ENCODE measurements around the gene S100A4.
"Not testable (repeated sequence)": the region's sequence is repeated elsewhere in the genome, so short reads cannot be mapped to it uniquely, and the experiment has no call there.

The S100A4 gene

DNA sequence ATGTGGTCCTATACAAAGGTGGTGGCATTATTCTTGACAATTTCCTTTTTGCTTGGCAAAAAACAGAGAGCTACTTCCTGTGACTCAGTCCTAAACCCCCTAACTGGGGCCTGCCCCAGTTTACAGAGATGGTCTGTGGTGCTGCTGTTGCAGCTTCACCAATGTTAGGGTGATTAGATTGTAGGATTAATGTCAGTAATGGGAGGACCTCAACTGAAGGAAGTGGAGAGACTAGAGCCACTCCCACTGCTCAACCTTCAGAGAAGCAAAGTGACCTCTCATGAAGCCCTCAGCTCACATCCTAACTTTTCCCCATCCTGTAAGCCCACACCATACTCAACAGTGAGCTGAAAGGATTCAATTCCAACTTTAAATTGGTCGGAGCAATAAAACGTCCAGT is 13.4 kb downstream of the S100A4 start:
- DNase-seq = no peak

DNA sequence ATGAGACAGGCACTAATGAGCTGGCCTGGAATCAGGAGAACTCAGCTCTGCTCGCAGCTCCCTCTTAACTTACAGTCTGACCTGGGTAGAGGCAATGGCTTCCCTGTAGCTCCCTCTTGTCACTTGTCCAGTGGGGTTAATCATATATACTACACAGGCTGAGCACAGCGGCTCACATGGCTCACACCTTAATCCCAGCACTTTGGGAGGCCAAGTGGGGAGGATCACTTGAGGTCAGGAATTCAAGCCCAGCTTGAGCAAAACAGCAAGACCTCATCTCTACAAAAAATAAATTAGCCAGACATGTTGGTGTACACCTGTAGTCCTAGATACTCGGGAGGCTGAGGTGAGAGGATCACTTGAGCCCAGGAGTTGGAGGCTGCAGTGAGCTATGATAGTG is 14.0 kb downstream of the S100A4 start:
- no peak for DNase-seq

DNA sequence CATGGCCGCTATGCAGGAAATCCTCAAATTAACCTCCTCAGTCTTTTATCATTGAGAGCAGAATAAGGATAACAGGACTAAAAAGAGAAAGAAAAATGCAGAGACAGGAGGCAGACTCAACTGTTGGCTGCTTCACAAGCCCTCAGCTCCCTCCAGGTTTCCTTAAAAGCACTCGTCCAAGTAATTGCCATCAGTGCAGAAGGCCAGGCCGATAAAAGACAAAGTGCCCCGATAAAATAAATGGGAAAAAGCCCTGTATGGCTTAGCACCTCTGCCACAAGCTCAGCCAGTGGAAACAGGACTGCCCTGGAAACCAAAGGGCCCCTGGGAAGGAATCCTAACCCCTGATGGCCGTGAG is 17.9 kb downstream of the S100A4 start:
- peak in 1 of 2 experiments; percentile 31 for DNase-seq

DNA sequence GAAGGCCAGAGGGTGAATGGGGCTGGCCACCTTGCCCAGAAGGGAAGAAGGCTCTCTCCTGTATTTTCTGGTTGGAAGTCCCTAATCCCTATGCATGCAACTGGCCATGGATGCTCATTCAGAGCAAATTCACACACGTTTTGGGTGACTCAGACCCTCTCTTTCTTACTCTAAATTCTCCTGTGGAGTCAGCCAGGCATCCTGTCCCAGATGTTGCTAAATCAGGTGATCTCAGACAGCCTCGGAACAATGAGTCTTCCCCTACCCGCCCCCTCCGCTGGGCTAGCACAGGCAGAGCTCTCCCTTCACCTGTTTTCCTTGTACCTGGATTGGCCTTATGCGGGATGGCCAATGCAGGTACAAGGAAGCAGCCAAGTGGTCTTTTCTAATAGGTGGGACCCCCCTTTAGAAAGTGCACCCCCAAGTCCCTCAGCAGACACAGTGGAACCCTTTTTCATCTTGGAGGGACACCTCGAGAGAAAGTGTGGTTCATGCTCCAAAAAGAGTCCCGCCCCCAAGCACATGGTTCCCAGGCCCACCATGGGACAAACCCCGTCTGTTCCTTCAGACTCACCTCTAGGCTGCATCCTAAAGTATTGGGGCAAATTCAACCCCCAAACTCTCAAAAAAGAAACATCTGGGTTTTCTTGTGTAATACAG is 18.5 kb downstream of the S100A4 start:
- no peak for DNase-seq

DNA sequence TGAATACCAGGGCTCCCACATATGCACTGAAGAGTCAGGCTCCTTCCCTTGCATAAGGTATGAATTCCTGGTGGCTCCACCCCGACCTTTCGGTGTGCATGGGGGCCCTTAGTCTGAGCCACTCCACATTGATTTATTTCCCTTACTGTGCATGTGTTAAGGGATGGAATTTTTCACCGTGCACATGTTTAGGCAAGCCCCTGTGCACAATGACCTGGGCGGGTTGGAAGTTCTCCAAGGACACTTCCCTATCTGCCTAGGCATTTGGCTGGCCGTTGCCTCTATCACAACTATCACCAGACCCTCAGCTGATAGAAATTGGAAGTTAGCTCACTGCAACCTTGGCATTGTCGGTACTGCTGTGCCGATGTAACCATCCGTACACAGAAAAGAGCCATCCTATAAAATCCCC is 19.5 kb downstream of the S100A4 start:
- DNase-seq = peak; percentile 54 to 89

DNA sequence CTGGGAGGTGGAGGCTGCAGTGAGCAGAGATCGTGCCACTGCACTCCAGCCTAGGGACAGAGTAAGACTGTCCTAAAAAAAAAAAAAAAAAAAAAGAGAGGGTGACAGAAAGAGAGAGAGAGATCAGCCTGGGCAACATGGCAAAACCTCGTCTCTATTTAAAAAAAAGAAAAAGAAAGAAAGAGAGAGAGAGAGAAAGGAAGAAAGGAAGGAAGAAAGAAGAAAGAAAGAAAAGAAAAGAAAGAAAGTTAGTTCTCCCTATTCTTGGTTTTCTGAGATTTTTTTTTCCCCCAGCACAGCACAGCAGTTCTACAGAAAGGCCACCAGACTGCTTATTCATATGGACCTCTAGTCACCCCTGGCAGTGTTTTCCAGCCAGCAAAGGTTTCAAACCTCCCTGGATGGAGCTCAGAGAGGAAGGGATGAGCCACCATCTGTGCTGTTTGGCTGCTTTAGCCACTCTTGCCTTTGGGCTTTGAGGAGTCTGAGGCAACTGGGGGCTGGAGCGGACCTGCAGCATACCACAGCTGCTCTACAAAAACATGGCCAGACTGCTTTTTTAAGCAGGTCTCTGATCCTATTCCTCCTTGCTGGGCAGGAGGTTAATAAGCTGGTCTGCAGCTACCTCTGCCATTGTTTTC is 20.4 kb downstream of the S100A4 start:
- DNase-seq = peak; percentile 92 to 97

DNA sequence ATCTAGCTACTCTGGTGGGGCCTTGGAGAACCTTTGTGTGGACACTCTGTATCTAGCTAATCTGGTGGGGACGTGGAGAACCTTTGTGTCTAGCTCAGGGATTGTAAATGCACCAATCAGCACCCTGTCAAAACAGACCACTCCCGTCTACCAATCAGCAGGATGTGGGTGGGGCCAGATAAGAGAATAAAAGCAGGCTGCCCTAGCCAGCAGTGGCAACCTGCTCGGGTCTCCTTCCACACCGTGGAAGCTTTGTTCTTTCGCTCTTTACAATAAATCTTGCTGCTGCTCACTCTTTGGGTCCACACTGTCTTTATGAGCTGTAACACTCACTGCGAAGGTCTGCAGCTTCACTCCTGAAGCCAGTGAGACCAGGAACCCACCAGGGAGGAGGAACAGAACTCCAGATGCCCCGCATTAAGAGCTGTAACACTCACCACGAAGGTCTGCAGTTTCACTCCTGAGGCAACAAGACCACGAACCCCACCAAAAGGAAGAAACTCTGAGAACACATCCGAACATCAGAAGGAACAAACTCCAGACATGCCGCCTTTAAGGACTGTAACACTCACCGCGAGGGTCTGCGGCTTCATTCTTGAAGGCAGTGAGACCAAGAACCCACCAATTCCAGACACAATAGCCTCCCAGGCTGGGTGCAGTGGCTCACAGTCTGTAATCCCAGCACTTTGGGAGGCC is 23.1 kb downstream of the S100A4 start:
- DNase-seq = not testable (repeated sequence)

DNA sequence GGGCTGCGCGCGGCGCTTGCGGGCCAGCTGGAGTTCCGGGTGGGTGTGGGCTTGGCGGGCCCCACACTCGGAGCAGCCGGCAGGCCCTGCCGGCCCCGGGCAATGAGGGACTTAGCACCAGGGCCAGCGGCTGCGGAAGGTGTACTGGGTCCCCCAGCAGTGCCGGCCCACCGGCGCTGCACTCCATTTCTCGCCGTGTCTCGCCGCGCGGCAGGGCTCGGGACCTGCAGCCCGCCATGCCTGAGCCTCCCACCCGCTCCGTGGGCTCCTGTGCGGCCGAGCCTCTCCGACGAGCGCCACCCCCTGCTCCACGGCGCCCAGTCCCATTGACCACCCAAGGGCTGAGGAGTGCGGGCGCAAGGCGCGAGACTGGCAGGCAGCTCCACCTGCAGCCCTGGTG is 23.8 kb downstream of the S100A4 start:
- DNase-seq = not testable (repeated sequence)

DNA sequence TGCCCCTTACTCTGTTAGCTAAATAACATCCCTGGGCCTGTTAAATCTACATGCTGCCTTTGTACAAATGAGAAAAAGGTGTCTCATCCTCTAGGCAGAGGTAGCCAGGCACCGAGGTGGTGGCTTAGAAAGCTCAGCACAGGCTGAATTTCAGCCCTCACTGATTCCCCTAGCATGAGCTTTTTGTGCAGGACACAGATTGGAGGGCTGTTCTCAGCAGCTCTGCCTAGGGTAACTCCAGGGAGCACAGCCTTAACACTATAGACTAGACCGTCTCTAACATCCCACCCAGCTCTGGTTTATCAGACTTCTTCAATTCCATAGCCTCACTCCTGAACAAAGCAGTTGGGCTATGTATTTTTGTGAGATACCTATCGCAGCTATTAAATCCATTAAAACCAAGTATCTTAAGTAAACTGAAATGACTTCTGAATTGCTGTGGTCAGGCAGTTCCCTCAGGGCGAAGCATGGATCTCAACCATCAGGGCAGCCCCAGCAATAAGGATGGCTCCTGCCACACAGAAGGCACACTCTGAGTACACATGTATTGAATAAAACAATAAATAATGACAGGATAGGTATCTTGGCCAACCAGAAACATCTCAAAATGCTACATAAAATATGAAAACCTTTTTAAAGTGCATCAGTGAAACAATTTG is 24.7 kb downstream of the S100A4 start:
- no peak for DNase-seq

DNA sequence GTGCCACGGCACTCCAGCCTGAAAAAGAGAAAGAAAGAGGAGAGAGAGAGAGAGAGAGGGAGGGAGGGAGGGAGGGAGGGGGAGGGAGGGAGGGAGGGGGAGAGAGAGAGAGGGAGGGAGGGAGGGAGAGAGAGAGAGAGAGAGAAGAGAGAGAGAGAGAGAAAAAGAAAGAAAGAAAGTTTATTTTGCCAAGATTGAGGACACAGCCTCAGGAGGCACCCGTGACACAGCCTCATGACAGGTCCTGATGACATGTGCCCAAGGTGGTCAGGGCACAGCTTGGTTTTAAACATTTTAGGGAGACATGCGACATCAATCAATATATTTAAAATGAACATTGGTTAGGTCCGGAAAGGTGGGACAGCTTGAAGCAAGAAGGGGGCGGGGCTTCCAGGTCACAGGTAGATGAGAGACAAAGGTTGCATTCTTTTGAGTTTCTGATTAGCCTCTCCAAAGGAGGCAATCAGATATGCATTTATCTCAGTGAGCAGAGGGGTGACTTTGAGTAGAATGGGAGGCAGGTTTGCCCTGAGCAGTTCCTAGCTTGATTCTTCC is 25.4 kb downstream of the S100A4 start:
- DNase-seq = not testable (repeated sequence)

DNA sequence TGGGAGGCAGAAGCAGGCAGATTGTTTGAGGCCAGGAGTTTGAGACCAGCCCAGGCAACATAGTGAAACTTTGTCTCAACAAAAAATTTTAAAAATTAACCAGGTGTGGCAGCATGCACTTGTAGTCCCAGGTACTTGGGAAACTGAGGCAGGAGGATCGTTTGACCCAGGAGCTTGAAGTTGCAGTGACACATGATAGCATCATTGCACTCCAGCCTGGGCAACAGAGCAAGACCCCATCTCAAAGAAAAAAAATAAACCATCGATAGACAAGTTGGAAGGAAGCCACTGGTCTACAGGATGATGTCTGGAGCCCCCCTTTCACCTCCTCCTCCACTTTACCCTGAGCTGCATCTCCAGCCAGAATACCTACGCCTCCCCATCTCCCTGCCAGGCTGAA is 26.4 kb downstream of the S100A4 start:
- no peak for DNase-seq

DNA sequence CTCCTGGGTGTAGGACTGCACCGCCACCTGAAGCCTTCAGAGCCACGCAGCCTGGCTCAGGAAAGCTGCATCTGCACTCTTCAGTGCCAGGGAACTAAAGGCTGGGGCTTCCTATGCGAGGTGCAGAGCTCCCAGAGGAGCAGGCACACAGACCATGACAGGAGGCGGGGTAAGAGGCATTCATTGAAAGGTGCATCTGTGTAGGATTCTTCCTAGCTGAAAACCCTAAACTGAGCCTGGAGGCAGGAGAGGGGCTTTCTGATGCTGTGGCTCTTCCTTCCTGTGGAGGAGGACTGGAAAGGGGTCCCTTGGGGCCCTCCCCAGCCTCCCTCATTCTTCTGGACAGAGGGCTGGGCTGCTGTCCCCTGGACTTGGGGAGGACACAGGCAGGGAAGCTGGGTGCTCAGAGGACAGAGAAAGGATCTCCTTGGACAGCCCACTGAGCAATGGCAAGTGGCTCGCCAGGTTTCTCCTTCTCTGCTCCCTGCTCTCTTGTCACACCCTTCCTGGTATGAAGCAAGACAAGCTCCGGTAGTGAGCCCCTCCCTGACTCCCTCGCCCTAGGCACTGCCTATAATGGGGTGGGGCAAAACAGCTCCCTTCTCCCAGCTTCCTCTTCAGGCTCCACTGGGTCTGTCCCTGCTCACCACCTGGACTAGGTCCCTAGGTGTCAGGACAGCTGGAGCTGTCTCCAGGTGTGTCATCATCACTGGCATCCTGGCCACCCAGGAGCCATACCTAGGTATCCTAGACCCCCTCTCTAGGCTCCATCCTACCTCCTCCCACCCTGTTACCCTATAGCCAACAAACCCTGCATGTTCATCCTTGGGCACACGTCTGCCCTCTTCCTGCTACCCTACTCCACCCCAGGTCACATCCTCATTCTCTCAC is 29.9 kb downstream of the S100A4 start:
- no peak for DNase-seq

DNA sequence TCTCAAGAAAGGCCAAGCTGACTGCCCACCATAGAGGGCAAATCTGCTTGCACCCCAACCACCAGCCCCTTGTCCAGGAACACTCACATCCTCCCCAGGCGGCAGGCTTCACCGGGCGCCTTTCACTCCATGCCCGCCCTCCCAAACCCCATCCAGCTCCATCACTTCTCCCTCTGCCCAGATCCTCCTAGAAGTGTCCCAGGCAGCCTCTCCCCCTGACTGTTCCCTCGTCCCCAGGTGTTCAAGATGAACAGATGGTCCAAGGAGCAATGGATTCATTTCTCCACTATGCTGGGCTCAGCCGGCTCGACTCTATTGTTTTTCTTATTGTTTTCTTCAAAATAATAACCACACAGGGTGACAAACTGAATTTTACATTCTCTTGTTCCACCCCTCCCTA is 31.9 kb downstream of the S100A4 start:
- DNase-seq = no peak

DNA sequence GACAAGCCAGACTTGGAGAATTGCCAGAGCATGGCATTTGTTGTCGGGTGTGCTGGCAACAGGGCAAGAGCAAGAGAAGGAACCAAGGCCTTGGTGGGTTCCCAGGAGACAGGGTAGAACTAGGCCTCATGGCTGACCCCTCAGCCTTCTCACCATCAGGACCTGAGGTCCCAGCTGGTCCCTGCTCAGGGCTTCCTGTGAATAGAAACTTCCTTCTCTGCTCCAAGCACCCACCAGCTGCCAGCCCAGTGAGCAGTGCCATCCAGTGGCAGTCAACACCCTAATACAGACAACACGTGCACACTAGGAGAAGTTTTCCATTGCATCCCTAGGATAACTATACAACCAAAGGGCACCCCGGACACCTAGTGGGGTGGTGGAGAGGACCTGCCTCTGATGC is 32.6 kb downstream of the S100A4 start:
- DNase-seq = peak in 1 of 2 experiments; percentile 30

DNA sequence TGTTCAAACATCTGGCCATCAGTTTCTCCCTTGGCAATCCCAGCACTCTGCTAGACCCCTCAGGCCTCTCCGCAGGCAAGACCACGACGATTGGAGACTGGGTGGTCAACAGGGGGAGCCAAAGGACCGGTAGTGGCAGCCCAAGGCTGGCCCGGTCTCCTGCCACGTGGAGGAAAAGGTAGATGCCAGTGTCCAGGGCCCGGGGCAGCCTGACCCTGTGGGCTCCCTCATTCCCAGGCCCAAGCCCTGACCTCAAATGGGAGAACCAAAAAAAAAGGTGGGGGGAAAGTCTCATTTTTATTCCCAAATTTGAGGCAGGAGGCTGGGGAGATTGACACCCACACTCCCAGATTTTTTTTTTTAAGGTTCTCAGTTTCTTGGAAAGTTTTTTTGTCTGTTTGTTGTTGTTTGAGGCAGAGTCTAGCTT is 34.6 kb downstream of the S100A4 start:
- DNase-seq = peak; percentile 73 to 92

DNA sequence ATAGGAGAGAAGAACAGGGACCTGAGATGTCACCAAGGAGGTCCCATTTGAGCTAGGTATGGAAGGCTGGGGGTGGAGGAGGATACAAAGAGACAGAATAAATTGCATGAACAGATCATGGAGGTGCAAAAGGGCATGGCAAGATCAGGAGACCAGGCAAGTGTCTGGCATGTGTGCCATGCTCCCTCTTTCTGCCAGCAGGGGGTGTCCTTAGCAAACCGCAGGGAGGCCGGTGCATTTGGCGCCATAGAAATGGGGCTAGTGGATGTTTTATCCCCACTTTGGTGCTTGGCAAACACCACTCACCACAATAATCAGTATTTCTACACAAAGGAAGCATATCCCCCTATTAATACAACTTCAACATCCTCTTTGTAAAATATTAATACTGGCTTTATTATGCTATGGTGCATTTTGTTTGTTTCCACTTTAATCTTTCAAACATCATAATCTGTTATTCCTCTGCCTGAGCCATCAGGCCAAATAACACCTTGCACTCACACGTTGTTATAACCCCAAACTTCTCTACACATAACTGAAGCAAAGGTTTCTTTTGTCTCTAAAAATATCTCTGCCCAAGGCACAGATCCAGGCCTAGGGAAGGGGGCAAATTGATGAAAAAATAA is 35.8 kb downstream of the S100A4 start:
- peak; percentile 15 to 66 for DNase-seq

DNA sequence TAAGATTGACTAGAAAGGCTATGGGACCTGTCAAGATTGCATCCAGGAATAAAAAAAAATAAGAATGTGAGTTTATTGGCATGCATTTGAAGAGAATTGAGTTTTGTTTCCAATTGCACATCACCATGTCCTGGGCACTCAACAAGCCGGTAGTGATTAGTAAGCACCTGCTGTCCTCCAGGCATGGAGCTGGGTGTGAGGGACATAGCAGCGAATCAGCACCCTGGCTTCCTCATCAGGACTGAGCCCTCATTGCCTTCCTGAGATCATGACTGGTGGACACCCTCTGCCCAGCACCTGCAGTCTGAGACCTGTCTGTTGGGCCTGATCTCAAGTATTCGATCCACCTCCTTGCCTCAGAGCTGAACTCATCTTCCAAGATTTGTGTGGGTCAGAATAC is 36.6 kb downstream of the S100A4 start:
- DNase-seq = no peak

DNA sequence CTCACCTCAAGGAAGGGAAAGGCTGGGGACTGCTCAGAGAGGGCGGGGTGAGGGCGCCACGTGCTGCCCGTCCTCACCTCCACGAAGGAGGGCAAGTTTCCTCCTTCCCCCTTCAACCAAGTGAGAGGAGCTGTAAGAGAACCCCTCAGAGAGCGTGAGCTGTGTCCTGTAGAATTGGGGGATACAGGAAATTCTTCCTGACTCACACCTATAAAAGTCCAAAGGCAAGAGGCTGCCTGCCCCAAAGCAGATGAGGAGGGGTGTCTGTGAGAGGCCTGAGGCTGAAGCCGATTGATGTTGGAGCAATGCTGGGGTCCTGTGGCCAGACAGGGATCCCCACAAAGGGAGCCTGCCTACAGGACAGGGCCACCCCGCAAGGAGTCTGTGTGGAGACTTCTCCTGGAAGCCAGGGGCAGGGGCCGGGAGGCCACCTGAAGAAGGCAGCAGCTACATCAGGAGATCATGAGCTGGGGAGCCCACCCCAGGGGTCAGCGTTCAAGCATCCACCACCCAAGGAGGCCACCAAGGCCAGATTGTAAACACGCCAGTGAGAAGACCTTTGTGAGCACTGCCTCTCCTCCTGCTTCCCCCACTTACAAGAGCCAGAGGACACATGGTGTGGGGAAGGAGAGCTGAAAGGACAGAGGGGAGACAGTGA is 37.6 kb downstream of the S100A4 start:
- no peak for DNase-seq

DNA sequence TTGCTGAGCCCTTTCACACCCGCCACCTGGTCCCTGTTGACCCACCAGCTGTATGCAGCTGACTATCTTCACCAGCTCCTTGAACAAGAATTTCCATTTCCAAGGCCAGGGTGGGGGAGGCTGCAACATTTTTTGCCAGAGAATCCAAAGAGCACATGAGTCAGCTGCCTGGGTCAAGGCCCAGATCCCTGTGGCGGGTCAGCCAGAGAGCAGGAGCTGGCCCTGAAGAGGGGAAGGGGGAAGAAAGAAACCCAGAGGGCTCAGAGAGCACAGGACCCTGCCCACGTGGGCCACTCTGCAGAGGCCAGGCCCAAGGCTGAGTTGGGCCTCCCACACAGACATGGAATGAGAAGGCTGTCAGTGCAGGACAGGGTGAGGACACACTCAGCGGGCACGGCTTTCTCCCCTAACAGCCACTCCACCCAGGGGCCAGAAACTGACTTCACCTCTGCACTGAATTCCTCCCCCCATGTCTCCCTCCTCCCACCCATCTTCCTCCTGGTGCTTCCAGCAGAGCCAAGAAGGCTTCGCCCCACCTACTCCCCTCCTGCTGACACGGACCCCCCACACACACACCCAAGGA is 38.7 kb downstream of the S100A4 start:
- peak in 1 of 2 experiments; percentile 53 for DNase-seq

DNA sequence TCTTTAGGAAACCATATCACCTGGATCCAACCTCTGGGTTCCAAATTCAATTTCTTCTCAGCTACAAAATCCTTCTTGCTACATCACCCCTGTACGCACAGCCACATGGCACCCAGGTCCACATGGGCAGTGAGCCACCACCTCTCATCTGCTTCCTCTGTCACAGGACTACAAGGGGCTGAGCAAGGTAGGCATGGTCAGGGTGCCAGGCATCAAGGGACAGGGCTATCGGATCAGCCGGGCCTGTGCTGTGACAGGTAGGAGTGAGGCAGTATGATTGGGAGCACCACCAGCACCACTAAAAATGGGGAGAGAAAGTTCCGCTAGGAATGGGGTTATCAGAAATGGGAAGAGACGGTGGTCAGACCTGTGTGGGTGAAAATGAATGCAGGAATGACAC is 39.2 kb downstream of the S100A4 start:
- DNase-seq = no peak

DNA sequence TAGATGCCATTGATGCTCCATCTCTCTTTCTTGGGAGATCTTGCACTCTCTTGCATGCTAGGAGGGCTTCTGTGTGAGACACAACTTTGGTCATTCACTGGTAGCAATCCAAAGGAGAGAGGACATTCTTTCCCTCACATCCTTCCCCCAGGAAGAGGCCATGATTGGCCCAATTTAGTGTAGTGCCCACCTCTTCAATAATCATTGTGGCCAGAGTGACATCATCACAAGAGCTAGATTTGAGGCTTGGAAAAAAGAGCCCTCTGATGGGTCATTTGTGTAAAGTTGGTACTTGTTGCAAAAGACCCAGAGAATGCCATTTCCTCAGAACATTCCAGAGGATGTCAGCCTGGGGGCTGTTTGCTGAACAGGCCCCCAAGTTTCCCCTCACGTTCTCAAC is 40.0 kb downstream of the S100A4 start:
- DNase-seq = no peak
